Transverse colon (tissue), 4 donors: Measurements from ENCODE around the gene SLC9A4. TPM values are rescaled to one million over a fixed set of nuclear protein-coding genes. Genes with fewer than 3 reads are reported as not detected.

ENCODE experiments used
- DNase-seq: peaks from one replicate; pipeline ENCODE4 v3.0.0-alpha.2; 2019
- H3K27ac ChIP-seq, 4 donors: fragments of 200-600 bp; sonication (generic); 2 replicates each; pipeline ENCODE4 v1.5.1; 2016 to 2018; ENCODE audit warnings: inconsistent platforms in 4 of 4
- H3K27me3 ChIP-seq: fragments of 200-600 bp; sonication (generic); 2 replicates; pipeline ENCODE4 v1.5.1; 2017; ENCODE audit warnings: inconsistent platforms
- H3K36me3 ChIP-seq, 4 donors: fragments of 200-600 bp; sonication (generic); 2 replicates each; pipeline ENCODE4 v1.5.1; 2017 to 2019; ENCODE audit warnings: inconsistent platforms in 4 of 4
- H3K4me1 ChIP-seq, 4 donors: fragments of 200-600 bp; sonication (generic); 2 replicates each; pipeline ENCODE4 v1.5.1; 2017 to 2020; ENCODE audit warnings: inconsistent platforms in 4 of 4
- H3K4me3 ChIP-seq, 4 donors: fragments of 200-600 bp; sonication (generic); 1 replicate in 1 of 4; 2 replicates in 3 of 4; pipeline versions ENCODE4 v1.5.1 to v1.6.1; 2017 to 2019; ENCODE audit warnings: inconsistent platforms in 4 of 4
- H3K9me3 ChIP-seq, 2 donors: fragments of 200-600 bp; sonication (generic); 2 replicates each; pipeline ENCODE4 v1.5.1; 2017 to 2019; ENCODE audit warnings: inconsistent platforms in 2 of 2
- EP300 ChIP-seq: sonication (generic); formaldehyde crosslinking; IDR thresholded peaks from one replicate; pipeline ENCODE4 v1.6.1; 2017; ENCODE audit warnings: antibody characterized with exemption, low read depth
- POLR2A ChIP-seq: fragments of 450-650 bp; IDR thresholded peaks from one replicate; pipeline ENCODE4 v1.6.1; 2016; ENCODE audit warnings: antibody characterized with exemption, mild to moderate bottlenecking, moderate library complexity
- POLR2AphosphoS5 ChIP-seq, 3 donors: sonication (generic); formaldehyde crosslinking; IDR thresholded peaks; one replicate each; pipeline ENCODE4 v1.6.1; 2016; ENCODE audit warnings: antibody characterized with exemption in 3 of 3
- WGBS, 2 donors: methylation state at CpG; one replicate each; pipeline ENCODE4 v1.1.5; 2018; ENCODE audit warnings: low coverage in 1 of 2; 5-methylcytosine and 5-hydroxymethylcytosine counted together
- in situ Hi-C, 4 donors: fragments of 200-750 bp; cut with MboI; loops; one replicate each; pipeline versions ENCODE4 v1.15.0 to v1.15.1; 2017; ENCODE audit warnings: low sequenced_read_pairs in 3 of 4, low pct_ligation_motif_present in 1 of 4, low pct_unique_long_range_greater_than_20kb in 1 of 4
- intact Hi-C: fragments of 100-400 bp; cut with DNase I; formaldehyde crosslinking; loops from one replicate; pipeline ENCODE4 v1.15.1; 2023; ENCODE audit warnings: low total_unique reads
- total RNA-seq, 4 donors: library from RNA; depleted of rRNA; stranded (reverse); fragments of >200 nt; gene quantifications; one replicate each; pipeline ENCODE4 v1.1.0, GENCODE V29; 2016
- TF ChIP-seq, protein P1 (sequence below), 5 experiments: fragments of 200-600 bp in 3 of 5; fragments of 450-650 bp in 2 of 5; sonication (generic) in 3 of 5; IDR thresholded peaks; 1 replicate in 2 of 5; 2 replicates in 3 of 5; pipeline ENCODE4 v1.5.1; 2016 to 2017; ENCODE audit warnings: antibody characterized with exemption in 5 of 5, inconsistent platforms in 3 of 5, mild to moderate bottlenecking in 2 of 5, moderate library complexity in 1 of 5

The SLC9A4 gene
- total RNA-seq, 4 donors from 2014 or later: not detected

DNA sequence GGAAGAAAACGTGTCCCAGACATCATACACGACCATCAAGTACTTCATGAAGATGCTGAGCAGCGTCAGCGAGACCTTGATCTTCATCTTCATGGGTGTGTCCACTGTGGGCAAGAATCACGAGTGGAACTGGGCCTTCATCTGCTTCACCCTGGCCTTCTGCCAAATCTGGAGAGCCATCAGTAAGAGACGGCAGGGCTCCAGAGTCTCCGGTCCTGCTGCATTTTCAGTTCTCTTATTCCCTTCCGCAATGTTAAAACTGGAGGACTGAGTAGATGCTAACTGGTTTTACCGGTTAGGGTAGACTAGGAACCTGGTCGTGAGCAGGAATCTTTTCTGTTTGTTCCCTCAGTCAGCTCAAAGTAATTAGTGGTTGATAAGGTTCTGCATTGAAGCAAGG is 32.3 kb downstream of the SLC9A4 start:
- intact Hi-C loops (no loop called here), in situ Hi-C loops (no loop called here)
- Histone ChIP-seq H3K27me3 (no peaks in the 10 kb centered on the region), H3K4me3 (peak overlapping the region in 2 of 4 donors; percentile 5 to 7), H3K9me3 (no peaks in the 10 kb centered on the region), H3K36me3 (no peaks in the 10 kb centered on the region), H3K27ac (peak overlapping the region in 1 of 4 donors; percentile 70), H3K4me1 (peaks cover 0 to 3% (median 2%) of the 10 kb centered on the region in 4 donors)
- 38 to 82% methylated on average over 3 to 10 of the region's 10 CpGs for WGBS, 2 donors
- TF ChIP-seq EP300: no peak
- TF ChIP-seq POLR2AphosphoS5 (IDR thresholded peaks at IDR 0.05): no peak
- TF ChIP-seq, protein P1, sequence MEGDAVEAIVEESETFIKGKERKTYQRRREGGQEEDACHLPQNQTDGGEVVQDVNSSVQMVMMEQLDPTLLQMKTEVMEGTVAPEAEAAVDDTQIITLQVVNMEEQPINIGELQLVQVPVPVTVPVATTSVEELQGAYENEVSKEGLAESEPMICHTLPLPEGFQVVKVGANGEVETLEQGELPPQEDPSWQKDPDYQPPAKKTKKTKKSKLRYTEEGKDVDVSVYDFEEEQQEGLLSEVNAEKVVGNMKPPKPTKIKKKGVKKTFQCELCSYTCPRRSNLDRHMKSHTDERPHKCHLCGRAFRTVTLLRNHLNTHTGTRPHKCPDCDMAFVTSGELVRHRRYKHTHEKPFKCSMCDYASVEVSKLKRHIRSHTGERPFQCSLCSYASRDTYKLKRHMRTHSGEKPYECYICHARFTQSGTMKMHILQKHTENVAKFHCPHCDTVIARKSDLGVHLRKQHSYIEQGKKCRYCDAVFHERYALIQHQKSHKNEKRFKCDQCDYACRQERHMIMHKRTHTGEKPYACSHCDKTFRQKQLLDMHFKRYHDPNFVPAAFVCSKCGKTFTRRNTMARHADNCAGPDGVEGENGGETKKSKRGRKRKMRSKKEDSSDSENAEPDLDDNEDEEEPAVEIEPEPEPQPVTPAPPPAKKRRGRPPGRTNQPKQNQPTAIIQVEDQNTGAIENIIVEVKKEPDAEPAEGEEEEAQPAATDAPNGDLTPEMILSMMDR (IDR thresholded peaks at IDR 0.05): no peak
- TF ChIP-seq POLR2A: no peak
- peak; percentile 45 for DNase-seq

DNA sequence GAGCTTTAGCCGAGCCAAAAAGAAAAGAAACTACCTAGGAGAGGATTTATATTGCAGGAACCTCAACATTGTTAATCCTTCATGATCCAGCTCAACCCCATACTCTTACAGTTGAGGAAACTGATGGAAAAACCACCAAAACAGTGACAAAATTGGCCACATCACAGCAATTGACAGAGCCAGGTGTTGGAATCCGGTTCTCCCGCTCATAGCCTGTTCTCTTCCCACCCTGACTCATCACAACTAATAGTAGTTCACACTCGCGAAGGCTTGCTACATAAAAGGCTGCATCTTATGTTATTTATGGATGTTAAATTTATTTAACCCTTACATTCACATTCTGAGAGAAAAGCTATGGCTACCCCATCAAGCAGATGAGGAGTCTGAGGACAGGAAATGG is 33.7 kb downstream of the SLC9A4 start:
- 85 to 93% methylated on average over 5 of the region's 5 CpGs for WGBS, 2 donors
- DNase-seq: no peak
- intact Hi-C loops (no loop called here), in situ Hi-C loops (no loop called here)
- no peak overlapping the region for H3K27ac ChIP-seq
- H3K27me3 ChIP-seq: no peaks in the 10 kb centered on the region
- no peaks in the 10 kb centered on the region for H3K36me3 ChIP-seq
- H3K4me3 ChIP-seq: no peak overlapping the region
- TF ChIP-seq POLR2A (no peak), EP300 (no peak), POLR2AphosphoS5 (IDR thresholded peaks at IDR 0.05) (no peak)
- TF ChIP-seq, protein P1 (IDR thresholded peaks at IDR 0.05): no peak
- H3K4me1 ChIP-seq: peaks cover 0 to 3% (median 2%) of the 10 kb centered on the region in 4 donors
- no peaks in the 10 kb centered on the region for H3K9me3 ChIP-seq

DNA sequence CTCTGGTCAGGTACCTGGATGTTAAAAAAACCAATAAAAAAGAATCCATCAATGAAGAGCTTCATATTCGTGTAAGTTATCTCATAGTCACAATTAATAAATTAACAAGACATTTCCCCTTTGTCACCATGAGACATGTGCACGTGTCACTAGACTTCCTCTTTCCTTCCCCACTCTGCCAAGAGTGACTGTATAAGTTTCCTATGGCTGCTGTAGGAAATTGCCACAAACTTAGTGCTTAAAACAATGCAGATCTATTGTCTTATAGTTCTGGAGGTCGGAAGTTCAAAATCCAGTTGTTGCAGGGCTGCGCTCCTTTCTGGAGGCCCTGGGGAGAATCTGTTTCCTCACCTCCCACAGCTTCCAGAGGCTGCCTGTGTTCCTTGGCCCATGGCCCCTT is 35.8 kb downstream of the SLC9A4 start:
- H3K36me3 ChIP-seq: no peaks in the 10 kb centered on the region
- H3K27ac ChIP-seq: no peak overlapping the region
- peaks cover 0 to 3% (median 2%) of the 10 kb centered on the region in 4 donors for H3K4me1 ChIP-seq
- no peaks in the 10 kb centered on the region for H3K9me3 ChIP-seq
- TF ChIP-seq, protein P1 (IDR thresholded peaks at IDR 0.05): no peak
- TF ChIP-seq POLR2AphosphoS5 (IDR thresholded peaks at IDR 0.05) (no peak), EP300 (no peak), POLR2A (no peak)
- no peak overlapping the region for H3K4me3 ChIP-seq
- in situ Hi-C loops: no loop called here
- intact Hi-C loops: no loop called here
- DNase-seq: no peak
- 63 to 65% methylated on average over 3 to 4 of the region's 4 CpGs for WGBS, 2 donors
- no peaks in the 10 kb centered on the region for H3K27me3 ChIP-seq

DNA sequence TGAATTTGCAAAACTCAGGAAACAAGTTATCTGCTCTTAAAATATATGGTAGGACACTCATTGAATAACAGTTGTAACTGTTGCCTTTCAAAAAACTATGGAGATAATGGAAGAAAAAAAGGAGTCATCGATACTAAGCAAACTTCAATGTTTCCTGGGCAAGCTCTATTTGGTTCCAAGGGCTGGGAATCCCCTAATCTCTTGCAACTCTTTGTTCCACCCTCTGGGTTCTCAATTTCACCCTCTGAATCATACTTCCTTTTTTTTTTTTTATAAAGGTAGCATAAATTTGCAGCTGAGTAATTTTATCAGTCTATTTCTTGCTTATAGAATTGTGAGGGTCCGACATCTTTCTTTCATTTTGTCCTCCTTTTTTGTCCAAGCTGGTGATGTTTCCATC is 36.7 kb downstream of the SLC9A4 start:
- H3K4me3 ChIP-seq: no peak overlapping the region
- H3K4me1 ChIP-seq: no peaks in the 10 kb centered on the region
- H3K9me3 ChIP-seq: no peaks in the 10 kb centered on the region
- in situ Hi-C loops (no loop called here), intact Hi-C loops (no loop called here)
- no peak for TF ChIP-seq EP300
- TF ChIP-seq, protein P1 (IDR thresholded peaks at IDR 0.05): no peak
- TF ChIP-seq POLR2AphosphoS5 (IDR thresholded peaks at IDR 0.05): no peak
- TF ChIP-seq POLR2A: no peak
- H3K27ac ChIP-seq: no peak overlapping the region
- no peaks in the 10 kb centered on the region for H3K36me3 ChIP-seq
- no peaks in the 10 kb centered on the region for H3K27me3 ChIP-seq
- WGBS, 2 donors: 71 to 79% methylated on average over 2 of the region's 2 CpGs
- no peak for DNase-seq
